HG02678 (cell line): ENCODE data around the gene PRKCZ.
"Not testable (repeated sequence)": the region's sequence is repeated elsewhere in the genome, so short reads cannot be mapped to it uniquely, and the experiment has no call there.

Experiments
- ATAC-seq: cut with Tn5 transposase; IDR thresholded peaks from one replicate; pipeline ENCODE4 v1.9.1; 2021; ENCODE audit warnings: mild to moderate bottlenecking, moderate library complexity; ENCODE audit not compliant: unreplicated experiment

PRKCZ gene

GRCh38 chr1:2081326-2081885 is 31.2 kb downstream of the PRKCZ start:
- ATAC-seq, result no peak

- no peak for ATAC-seq
Measured at GRCh38 chr1:2082064-2082463, 31.9 kb downstream of the PRKCZ start.

- ATAC-seq, result no peak
Measured at GRCh38 chr1:2083666-2084065, 33.5 kb downstream of the PRKCZ start.

- ATAC-seq, result no peak
Measured at GRCh38 chr1:2084306-2084705, 34.1 kb downstream of the PRKCZ start.

GRCh38 chr1:2085080-2085479 is 34.9 kb downstream of the PRKCZ start:
- ATAC-seq, result no peak

GRCh38 chr1:2086446-2087078 is 36.4 kb downstream of the PRKCZ start:
- no peak for ATAC-seq

- ATAC-seq, result no peak
Measured at GRCh38 chr1:2087766-2088165, 37.6 kb downstream of the PRKCZ start.

- no peak for ATAC-seq
Measured at GRCh38 chr1:2088458-2088857, 38.2 kb downstream of the PRKCZ start.

- ATAC-seq, result no peak
Measured at GRCh38 chr1:2089051-2089450, 38.8 kb downstream of the PRKCZ start.

- no peak for ATAC-seq
Measured at GRCh38 chr1:2090216-2090890, 40.1 kb downstream of the PRKCZ start.

GRCh38 chr1:2091611-2092604 is 41.7 kb downstream of the PRKCZ start:
- no peak for ATAC-seq

GRCh38 chr1:2093055-2093454 is 42.8 kb downstream of the PRKCZ start:
- ATAC-seq, result no peak

GRCh38 chr1:2093636-2094035 is 43.4 kb downstream of the PRKCZ start:
- ATAC-seq, result no peak

- ATAC-seq, result not testable (repeated sequence)
Measured at GRCh38 chr1:2094269-2095158, 44.3 kb downstream of the PRKCZ start.

GRCh38 chr1:2095394-2095793 is 45.2 kb downstream of the PRKCZ start:
- ATAC-seq, result no peak

- ATAC-seq, result no peak
Measured at GRCh38 chr1:2095981-2096736, 45.9 kb downstream of the PRKCZ start.

GRCh38 chr1:2097386-2098300 is 47.4 kb downstream of the PRKCZ start:
- ATAC-seq, result no peak

GRCh38 chr1:2098301-2098698 is 48.1 kb downstream of the PRKCZ start:
- ATAC-seq, result no peak
